ENCODE measurements around the gene BTBD9. TPM values are rescaled to one million over a fixed set of nuclear protein-coding genes. Genes with fewer than 3 reads are reported as not detected.

The BTBD9 gene
- total RNA-seq, 2 experiments from 2014 or later = 19.1 to 19.8 TPM

DNA sequence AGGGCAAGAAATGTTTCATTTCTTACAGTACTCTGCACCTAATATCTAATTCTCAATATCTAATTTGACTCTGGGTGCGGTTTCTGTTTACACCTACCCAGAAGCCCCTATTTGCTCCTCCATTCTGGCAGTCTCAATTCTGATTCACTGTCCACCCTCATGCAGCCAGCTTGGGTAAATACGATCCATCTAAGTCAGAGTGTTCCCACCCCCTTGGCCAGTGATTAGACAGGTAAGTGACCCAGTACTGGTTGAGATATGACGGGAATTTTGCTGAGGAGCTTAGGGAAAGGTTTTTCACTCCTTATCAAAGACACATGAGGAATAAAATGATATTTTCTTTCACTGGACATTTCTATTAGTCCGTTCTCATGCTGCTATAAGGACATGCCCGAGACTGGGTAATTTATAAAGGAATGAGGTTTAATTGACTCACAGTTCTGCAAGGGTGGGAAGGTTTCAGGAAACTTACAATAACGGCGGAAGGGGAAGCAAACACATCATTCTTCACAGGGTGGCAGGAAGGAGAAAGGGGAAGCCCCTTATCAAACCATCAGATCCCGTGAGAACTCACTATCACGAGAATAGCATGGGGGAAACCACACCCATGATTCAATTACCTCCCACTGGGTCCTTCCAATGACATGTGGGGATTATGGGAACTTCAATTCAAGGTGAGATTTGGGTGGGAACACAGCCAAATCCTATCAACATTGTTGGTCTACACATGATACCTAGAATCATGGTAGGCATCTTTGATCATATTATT, 33.9 kb upstream of the BTBD9 start:
- H3K36me3 Mint-ChIP-seq = peaks cover 40% of the 10 kb centered on the region
- DNase-seq = no peak
- peaks cover 23% of the 10 kb centered on the region for H3K4me1 Mint-ChIP-seq
- ATAC-seq (ENCODE audit: low read depth) = no peak
- H3K9me3 Mint-ChIP-seq = peaks cover 3% of the 10 kb centered on the region
- peak overlapping the region; percentile 52 for H3K27ac Mint-ChIP-seq
- no peak overlapping the region for H3K4me3 Mint-ChIP-seq
- H3K27me3 Mint-ChIP-seq = no peaks in the 10 kb centered on the region
- POLR2A ChIA-PET = interaction anchor here (0.8 kb wide), 1 partner anchor 29 kb away, joined by 3 read pairs; the partner anchor contains the start of gene GLO1

DNA sequence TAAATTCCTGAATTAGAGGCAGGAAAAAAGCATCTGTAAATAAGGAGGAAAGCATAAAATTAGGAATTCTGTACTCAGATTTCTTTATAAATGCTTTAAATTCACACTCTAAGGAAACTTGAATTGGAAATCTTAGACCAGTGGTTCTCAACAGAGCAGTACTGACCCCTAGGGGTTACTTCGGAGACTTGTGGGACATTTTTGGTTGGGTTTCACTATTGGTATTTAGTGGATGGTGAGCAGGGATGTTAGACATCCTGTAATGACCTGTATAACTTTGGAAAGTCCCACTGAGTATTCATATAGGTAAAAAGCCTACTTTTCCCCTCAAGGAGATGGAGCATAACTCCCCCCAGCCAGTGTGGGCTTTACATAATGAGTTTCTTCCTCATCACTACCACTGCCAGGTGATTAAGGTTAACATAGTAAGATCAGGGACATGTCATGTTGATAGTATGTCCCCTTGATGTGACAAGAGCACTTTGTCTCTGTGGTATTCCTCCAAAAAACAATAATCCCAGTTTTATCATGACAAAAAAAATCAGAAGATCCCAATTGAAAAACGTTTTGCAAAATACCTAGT, 32.2 kb upstream of the BTBD9 start:
- Mint-ChIP-seq H3K27me3 (no peaks in the 10 kb centered on the region), H3K4me3 (no peak overlapping the region), H3K27ac (no peak overlapping the region), H3K36me3 (peaks cover 33% of the 10 kb centered on the region), H3K4me1 (peaks cover 21% of the 10 kb centered on the region), H3K9me3 (peaks cover 3% of the 10 kb centered on the region)
- DNase-seq (no peak), ATAC-seq (ENCODE audit: low read depth) (peak; percentile 86)
- POLR2A ChIA-PET = no interaction called here

DNA sequence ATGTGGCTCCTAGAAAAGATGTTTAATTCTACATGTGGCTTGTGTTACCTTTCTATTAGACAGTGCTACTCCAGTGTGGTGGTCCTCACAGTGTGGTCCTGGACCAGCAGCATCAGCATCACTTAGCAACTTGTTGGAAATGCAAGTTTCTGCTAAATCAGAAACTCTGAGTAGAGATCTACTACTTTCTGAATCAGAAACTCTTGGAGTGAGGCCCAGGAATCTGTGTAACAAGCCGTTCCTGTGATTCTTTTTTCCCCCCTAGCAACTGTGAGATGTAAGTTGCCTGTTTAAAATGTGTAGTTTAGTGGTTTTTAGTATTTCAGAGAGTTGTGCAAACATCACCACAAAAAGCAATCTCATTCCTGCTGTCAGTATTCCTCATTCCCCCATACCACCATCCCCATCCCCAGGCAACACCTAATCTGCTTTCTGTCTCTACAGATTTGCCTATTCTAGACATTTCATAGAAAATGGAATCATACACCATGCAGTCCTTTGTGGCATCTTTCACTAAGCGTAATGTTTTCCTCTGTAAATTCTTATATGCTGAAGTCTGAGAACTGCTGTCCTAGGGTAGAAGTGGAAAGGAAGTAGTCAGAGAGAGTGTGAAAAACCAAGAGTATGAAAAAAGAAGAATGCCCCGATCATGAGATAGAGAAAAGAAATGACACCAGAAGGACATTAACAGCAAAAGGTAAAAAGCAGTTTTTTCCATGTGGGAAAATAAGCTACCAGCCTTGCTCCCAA, 18.9 kb upstream of the BTBD9 start:
- Mint-ChIP-seq H3K4me3 (no peak overlapping the region), H3K27me3 (no peaks in the 10 kb centered on the region), H3K9me3 (no peaks in the 10 kb centered on the region), H3K36me3 (peaks cover 11% of the 10 kb centered on the region), H3K27ac (no peak overlapping the region), H3K4me1 (no peaks in the 10 kb centered on the region)
- ATAC-seq (ENCODE audit: low read depth) (no peak), DNase-seq (no peak)
- POLR2A ChIA-PET = no interaction called here

DNA sequence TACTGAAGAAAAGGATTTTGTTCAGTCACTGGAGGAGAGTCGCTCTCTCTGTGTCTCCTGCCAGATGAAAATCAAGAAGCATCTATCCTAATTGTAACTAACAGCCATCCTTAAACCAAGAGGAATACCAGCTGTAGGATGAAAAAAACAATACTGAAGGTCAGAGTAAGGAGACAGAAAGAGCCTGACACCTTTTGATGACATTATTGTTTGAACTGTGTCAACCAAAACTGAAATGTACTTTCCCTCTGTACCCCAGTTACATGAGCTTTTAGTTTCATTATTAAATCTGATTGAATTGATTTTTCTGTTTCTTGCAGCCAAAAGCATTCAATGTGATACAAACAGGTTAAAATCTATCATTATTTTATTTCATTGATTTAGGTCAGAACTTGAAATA, 17.2 kb upstream of the BTBD9 start:
- no peak for ATAC-seq (ENCODE audit: low read depth)
- DNase-seq = no peak
- Mint-ChIP-seq H3K9me3 (no peaks in the 10 kb centered on the region), H3K4me1 (no peaks in the 10 kb centered on the region), H3K36me3 (peaks cover 9% of the 10 kb centered on the region), H3K4me3 (no peak overlapping the region), H3K27ac (no peak overlapping the region), H3K27me3 (no peaks in the 10 kb centered on the region)
- POLR2A ChIA-PET = no interaction called here

DNA sequence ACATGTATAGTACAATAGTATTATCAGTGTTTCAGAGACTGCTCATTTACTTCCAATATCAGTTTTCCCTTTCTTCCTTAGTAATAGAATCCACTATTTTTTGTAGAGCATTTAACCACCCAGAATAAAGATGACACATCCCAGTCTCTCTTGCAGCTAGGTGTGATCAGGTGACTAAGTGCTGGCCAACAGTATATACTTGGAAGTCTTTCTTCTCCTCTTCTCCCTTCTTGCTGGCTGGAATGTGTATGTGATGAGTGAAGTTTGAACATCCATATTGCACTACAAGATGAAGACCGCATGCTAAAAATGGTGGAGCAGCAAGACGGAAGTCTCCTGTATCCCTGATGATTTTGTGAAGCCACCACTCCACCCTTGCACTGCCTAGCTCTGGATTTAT, 14.5 kb upstream of the BTBD9 start:
- no peak for ATAC-seq (ENCODE audit: low read depth)
- no peaks in the 10 kb centered on the region for H3K27me3 Mint-ChIP-seq
- no peak for DNase-seq
- no peaks in the 10 kb centered on the region for H3K4me1 Mint-ChIP-seq
- POLR2A ChIA-PET = no interaction called here
- peaks cover 4% of the 10 kb centered on the region for H3K9me3 Mint-ChIP-seq
- no peak overlapping the region for H3K27ac Mint-ChIP-seq
- peaks cover 8% of the 10 kb centered on the region for H3K36me3 Mint-ChIP-seq
- H3K4me3 Mint-ChIP-seq = no peak overlapping the region

DNA sequence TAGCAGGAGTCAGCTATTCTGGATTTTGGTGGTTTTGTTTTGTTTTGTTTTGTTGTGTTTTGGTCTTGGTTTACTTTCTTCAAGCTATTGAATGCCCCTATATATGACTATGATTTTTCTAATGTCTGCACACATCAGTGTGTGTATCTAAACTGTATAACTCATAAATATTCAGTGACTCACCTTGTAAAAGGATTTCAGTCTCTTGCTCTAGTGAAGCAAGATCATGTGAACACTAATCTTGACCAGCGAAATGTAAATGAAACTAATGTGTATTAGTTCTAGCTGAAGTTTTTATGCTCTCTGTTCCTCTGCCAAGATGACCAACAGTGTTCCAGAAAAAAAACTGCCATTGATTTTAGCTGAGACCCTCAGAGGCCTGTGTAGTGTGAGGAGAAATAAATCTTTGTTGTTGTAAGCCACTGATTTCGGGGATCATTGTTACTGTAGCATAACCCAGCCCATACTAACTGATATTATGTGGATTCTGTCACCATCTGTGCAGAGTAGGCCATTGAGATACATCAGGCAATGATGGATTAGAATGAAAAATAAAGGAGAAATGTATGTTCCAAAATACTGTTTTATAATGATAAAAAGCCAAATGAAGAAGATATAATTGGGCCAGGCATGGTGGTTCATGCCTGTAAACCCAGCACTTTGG, 11.5 kb upstream of the BTBD9 start:
- POLR2A ChIA-PET = no interaction called here
- Mint-ChIP-seq H3K27me3 (no peaks in the 10 kb centered on the region), H3K4me1 (no peaks in the 10 kb centered on the region), H3K4me3 (no peak overlapping the region), H3K27ac (no peak overlapping the region), H3K9me3 (peaks cover 4% of the 10 kb centered on the region), H3K36me3 (peaks cover 8% of the 10 kb centered on the region)
- ATAC-seq (ENCODE audit: low read depth) (no peak), DNase-seq (no peak)

DNA sequence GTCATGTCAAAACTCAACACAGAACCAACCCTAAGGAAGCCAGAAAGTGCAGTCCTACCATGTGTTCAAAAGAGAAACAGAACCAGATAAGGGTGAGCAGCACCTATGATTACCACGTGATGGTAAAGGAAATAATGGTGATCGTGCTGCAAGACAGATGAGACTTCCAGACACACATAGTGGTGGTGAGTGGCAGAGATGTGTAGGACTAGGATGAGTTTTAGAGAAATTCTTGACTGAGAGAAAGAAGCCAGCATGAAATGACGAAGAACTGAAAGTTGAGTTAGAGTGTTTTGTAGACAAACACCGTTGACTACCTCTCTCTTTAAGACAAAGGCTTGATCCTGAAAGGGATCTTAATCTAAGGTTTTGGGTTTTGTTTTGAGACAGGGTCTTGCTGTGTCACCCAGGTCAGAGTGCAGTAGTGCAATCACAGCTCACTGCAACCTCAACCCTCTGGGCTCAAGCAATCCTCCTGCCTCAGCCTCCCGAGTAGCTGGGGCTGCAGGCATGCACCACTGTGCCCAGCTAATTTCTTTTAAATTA, 10.6 kb upstream of the BTBD9 start:
- DNase-seq = no peak
- H3K36me3 Mint-ChIP-seq = peaks cover 8% of the 10 kb centered on the region
- no peak overlapping the region for H3K27ac Mint-ChIP-seq
- POLR2A ChIA-PET = no interaction called here
- no peaks in the 10 kb centered on the region for H3K27me3 Mint-ChIP-seq
- ATAC-seq (ENCODE audit: low read depth) = no peak
- no peak overlapping the region for H3K4me3 Mint-ChIP-seq
- H3K9me3 Mint-ChIP-seq = peaks cover 4% of the 10 kb centered on the region
- no peaks in the 10 kb centered on the region for H3K4me1 Mint-ChIP-seq

DNA sequence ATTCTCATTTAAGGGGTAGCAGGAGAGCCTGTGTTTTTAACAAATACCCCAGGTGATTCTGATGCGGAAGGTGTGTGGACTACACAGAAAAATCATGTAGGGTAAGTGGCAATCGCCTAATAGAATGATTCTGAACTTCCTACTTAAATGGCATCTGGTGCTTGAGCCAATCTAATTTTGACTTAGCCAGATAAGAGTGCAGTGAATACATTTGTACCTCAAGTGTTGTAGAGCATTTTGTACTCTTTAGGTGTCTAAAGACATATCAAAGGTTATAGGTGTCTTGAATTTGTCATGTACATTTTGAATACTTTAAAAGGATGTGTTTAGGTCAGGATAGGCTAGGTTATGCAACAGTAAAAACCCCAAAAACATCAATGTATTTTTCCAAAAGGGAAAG, 10.0 kb upstream of the BTBD9 start:
- H3K4me3 Mint-ChIP-seq = no peak overlapping the region
- no peak for DNase-seq
- no peaks in the 10 kb centered on the region for H3K27me3 Mint-ChIP-seq
- H3K4me1 Mint-ChIP-seq = no peaks in the 10 kb centered on the region
- no peak overlapping the region for H3K27ac Mint-ChIP-seq
- no peak for ATAC-seq (ENCODE audit: low read depth)
- peaks cover 4% of the 10 kb centered on the region for H3K9me3 Mint-ChIP-seq
- peaks cover 8% of the 10 kb centered on the region for H3K36me3 Mint-ChIP-seq
- POLR2A ChIA-PET = no interaction called here

DNA sequence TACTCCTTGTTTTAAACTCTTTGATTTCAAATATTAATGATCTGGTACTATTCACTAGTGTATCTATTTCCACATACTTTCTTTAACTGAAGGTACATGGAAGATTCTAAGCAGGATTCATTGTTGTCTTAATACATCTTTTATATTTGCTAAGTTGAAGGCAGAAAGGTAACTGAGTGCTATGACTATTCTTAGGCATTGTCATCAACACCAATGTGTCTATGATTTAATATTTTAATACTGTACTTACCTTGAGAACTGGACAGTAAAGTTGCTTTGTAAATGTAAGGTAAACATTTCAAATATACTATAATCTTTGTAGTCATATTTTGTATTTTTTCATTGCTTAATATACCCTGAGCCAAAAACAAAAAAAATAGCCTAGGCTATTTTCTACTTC, 8.9 kb upstream of the BTBD9 start:
- ATAC-seq (ENCODE audit: low read depth) (no peak), DNase-seq (no peak)
- Mint-ChIP-seq H3K4me3 (no peak overlapping the region), H3K27ac (no peak overlapping the region), H3K27me3 (no peaks in the 10 kb centered on the region), H3K9me3 (peaks cover 4% of the 10 kb centered on the region), H3K36me3 (peaks cover 6% of the 10 kb centered on the region), H3K4me1 (no peaks in the 10 kb centered on the region)
- POLR2A ChIA-PET = no interaction called here

DNA sequence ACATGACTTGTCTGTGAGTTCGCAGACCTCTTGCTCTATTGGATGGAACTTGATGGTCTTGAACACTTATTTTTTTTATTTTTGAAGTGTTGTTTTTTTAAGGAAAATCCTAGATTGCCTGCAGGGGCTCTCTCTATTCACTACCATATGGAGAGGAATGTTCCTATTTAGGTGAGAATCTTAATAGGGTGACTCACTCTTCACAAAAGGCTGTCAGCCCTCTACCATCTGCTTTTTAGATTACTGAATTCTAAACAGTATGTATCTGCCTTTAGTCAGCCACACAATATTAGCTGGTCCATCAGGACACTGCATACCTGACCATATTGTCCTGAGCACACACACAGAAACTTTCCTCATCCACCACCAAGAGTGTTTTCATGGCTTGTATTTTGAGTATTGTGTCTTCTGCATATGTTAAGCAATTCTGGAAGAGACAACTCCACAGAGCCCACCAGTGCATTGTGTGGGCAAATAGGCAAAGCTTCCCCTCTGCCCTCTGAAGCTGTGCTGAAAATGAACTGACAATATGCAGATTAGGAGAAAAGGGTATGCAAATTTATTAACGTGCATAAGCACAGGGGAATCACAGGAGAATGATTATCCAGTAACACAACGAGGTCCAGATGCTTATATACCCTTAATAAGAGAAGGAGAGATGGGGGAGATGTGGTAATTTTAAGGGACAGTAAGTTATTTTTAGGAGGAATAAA, 6.6 kb upstream of the BTBD9 start:
- H3K27me3 Mint-ChIP-seq = no peaks in the 10 kb centered on the region
- H3K27ac Mint-ChIP-seq = no peak overlapping the region
- ATAC-seq (ENCODE audit: low read depth) = no peak
- H3K36me3 Mint-ChIP-seq = peaks cover 5% of the 10 kb centered on the region
- H3K4me1 Mint-ChIP-seq = peaks cover 3% of the 10 kb centered on the region
- H3K9me3 Mint-ChIP-seq = peaks cover 2% of the 10 kb centered on the region
- DNase-seq = no peak
- POLR2A ChIA-PET = no interaction called here
- H3K4me3 Mint-ChIP-seq = no peak overlapping the region

DNA sequence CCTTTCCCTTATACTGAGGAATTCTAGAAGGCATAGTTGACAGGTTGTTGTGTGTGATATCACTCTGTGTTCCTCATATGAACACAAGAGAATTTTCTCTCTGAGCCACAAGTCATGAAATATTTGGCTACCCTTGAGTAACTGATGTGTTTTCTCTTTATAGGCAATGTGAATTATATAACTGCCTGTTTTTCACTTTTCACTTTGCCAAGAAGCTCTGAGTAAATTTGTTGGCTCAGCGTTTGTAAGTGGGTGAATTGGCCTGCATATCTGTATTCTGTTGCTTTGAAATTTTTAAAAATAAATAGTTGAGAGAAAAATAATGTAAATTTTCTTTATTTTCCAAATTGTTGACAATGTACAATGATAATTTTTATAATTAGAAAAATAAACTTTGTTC, 5.2 kb upstream of the BTBD9 start:
- POLR2A ChIA-PET = no interaction called here
- no peak for DNase-seq

DNA sequence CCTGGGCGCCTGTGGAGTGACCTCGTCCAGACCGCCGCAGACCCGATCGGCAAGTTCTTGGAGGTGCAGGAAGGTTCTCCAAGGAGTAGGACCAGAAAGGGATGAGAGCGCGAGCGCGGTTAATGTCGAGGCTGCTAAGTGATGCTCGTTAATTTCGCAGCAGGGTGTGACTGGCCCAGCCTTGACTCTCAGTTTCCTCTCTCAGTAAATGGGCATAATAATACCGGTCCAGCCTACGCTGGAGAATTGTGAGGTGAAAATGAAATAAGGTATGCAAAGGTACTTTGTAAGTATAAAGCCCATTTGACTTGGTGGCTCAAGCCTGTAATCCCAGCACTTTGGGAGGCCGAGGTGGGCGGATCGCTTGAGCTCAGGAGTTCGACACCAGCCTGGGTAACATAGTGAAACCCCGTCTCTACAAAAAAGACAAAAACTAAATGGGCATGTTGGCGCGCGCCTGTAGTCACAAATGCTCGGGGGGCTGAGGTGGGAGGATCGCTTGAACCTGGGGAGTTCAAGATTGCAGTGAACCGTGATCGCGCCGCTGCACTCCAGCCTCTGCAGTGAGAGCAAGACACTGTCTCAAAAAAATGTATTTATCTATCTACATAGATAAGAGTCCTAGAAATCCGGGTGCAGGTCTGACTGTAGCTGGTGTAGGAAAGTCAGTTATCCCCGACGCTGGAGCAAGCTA, 634 bp upstream of the BTBD9 start:
- Mint-ChIP-seq H3K9me3 (no peaks in the 10 kb centered on the region), H3K4me3 (peak overlapping the region; percentile 91), H3K27me3 (no peaks in the 10 kb centered on the region), H3K27ac (peak overlapping the region; percentile 94), H3K4me1 (peaks cover 29% of the 10 kb centered on the region), H3K36me3 (peaks cover 3% of the 10 kb centered on the region)
- DNase-seq (no peak), ATAC-seq (ENCODE audit: low read depth) (no peak)
- POLR2A ChIA-PET = interaction anchor here (0.7 to 2.9 kb wide), 3 partner anchors 68 to 821 kb away, joined by 3 to 15 read pairs (median 8); partner anchors contain the start of gene ZFAND3

More for the DNA sequence above, 5.2 kb upstream of the BTBD9 start:
- ATAC-seq (ENCODE audit: low read depth) = no peak
- no peaks in the 10 kb centered on the region for H3K27me3 Mint-ChIP-seq
- H3K27ac Mint-ChIP-seq = no peak overlapping the region
- peaks cover 8% of the 10 kb centered on the region for H3K4me1 Mint-ChIP-seq
- peaks cover 2% of the 10 kb centered on the region for H3K36me3 Mint-ChIP-seq
- no peak overlapping the region for H3K4me3 Mint-ChIP-seq
- no peaks in the 10 kb centered on the region for H3K9me3 Mint-ChIP-seq

All from activated naive CD8-positive, alpha-beta T cell treated with anti-CD3 and anti-CD28 coated beads, Interleukin-2, amount 10 ng/mL, durations not matched to agents 7 days and 5 days (primary cell).